ENCODE data around the gene C2orf81.

DNA sequence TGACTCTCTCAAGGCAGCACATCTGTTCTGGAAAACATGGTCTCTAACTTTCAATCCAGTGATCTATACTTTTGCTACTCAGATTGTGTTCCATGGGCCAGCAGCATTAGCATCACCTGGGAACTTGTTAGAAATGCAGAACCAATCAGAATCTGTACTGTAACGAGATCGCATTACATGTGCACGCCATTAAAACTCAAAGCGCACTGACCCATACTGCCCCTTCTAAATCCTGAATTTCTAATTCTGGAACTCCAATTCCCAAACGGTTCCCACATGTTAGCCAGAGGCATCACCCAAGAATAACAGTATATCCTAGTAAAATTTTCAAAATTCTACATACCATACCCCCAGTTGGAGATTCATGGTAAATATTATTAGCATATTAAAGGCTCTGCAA is 30.8 kb downstream of the C2orf81 start:
- TF ChIP-seq, protein P1, sequence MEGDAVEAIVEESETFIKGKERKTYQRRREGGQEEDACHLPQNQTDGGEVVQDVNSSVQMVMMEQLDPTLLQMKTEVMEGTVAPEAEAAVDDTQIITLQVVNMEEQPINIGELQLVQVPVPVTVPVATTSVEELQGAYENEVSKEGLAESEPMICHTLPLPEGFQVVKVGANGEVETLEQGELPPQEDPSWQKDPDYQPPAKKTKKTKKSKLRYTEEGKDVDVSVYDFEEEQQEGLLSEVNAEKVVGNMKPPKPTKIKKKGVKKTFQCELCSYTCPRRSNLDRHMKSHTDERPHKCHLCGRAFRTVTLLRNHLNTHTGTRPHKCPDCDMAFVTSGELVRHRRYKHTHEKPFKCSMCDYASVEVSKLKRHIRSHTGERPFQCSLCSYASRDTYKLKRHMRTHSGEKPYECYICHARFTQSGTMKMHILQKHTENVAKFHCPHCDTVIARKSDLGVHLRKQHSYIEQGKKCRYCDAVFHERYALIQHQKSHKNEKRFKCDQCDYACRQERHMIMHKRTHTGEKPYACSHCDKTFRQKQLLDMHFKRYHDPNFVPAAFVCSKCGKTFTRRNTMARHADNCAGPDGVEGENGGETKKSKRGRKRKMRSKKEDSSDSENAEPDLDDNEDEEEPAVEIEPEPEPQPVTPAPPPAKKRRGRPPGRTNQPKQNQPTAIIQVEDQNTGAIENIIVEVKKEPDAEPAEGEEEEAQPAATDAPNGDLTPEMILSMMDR (IDR thresholded peaks at IDR 0.05; ENCODE audit: low read depth, low read length) = no peak
- TF ChIP-seq EZH2phosphoT487 (IDR thresholded peaks at IDR 0.05; ENCODE audit: low read depth) = no peak

Data from OCI-LY3 (cell line).